Tongue (tissue), 2 donors: ENCODE measurements around the gene KDM5B. TPM values are rescaled to one million over a fixed set of nuclear protein-coding genes. Genes with fewer than 3 reads are reported as not detected.
"Not testable (repeated sequence)": the region's sequence is repeated elsewhere in the genome, so short reads cannot be mapped to it uniquely, and the experiment has no call there.

Experiments
- DNase-seq: peaks from one replicate; pipeline ENCODE4 v3.0.0-alpha.2; 2015
- total RNA-seq: library from RNA; depleted of rRNA; stranded (reverse); fragments of >200 nt; gene quantifications from one replicate; pipeline ENCODE4 v1.2.3, GENCODE V29; 2014

Gene KDM5B
- total RNA-seq, 1 donor from 2014 or later: 118 TPM

DNA sequence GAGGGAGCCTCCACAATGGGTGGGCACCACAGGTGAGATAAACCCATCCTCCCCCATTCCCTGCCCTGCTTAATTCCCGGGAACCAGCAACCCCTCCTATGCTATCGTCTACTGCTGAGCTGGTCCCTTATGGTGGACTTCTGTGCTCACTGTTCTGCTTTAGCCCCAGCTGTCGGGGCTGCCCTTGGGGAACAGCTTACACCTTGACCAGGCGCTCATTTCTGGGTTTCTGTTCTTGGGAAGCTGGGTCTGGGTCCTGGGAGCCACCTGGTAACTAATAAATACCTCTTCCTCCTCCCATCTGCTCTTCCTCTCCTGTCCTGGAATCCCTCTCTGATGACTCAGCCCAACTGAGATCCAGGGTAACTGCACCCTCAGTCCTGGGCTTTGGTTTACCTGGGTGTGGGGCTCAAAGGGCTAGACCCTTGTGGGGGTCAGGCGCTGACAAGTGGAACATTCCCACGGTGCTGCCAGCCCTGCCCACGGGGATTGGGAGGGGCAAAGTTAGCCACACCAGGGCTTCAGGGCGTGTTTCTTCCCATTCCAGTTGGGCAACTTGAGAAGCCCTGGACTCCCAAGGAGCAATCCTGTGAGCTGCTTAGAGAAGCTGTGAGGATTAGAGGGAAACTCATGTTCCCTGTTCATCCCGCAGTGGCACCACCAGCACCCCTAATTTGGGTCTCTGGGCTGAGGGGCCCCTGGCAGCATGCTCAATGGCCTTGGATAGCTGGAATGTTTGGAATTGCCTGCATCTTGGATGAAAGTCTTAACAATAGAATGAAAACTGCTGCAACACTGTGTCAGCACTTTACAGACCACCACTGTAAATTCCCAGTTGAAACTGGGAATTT lies 4.2 kb upstream of the KDM5B start:
- no peak for DNase-seq

- peak; percentile 44 for DNase-seq
Measured at GRCh38 chr1:202811296-202812175, 3.3 kb upstream of the KDM5B start.

DNA sequence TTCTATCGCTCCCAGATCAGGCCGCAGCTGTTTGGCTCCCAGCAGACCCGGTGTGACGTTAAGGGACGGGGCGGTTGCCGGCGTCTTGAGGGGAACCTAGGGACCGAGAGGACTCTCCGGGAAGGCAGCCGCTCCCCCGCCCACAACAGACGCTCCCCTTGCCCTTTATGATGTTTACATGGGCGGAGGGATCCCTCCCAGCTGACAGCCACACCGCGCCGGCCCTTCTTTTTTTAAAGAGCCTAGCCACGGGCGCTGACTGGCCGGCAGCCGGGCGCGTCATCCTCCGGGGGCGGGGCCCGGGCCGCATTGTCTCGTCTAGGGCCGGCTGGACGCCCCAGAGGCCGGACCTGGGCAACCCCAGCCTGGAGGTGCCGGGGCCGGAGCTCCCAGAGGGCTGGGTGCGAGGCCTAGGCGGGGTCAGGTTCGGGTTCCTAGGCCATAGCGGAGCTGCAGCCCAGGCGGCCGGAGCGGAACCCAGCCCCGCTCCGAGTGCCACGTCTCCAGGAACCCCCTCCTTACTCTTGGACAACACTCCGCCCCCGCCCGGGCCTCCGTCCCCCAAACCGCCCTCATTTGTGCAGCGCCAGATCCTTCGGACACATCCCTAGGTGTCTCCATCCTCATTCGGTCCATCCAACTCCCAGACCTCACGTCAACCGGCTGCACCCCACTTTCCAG lies 2.5 kb upstream of the KDM5B start, which contains the start of gene PCAT6:
Gene PCAT6, plus strand, starts transcription at position 340 of the 681 bp plus-strand sequence.
- peak; percentile 98 for DNase-seq

GRCh38 chr1:202810193-202810614 lies 2.0 kb upstream of the KDM5B start:
- DNase-seq: no peak

GRCh38 chr1:202809597-202810159 lies 1.5 kb upstream of the KDM5B start:
- peak; percentile 2 for DNase-seq

DNA sequence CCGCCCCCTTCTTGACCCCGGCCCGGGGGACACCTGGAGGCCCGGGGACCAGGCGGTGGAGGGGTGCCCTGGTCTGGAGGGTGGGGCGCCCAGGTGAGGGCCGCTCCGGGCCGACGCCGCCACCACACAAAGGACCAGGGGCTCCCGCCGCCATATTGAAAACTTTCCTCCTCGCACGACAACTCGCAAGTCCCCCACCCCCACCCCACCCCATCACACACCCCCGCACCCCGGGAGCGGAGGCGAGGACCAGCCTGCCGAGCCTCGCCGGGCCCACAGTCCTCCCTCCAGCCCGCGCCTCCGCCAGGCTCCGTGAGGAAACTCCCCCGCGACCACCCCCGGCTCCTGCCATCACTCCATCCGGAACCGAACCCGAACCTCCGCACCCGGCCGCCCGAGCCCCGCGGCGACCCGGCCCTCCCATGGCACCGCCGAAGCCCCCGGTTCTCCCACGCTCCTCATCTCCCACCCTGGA lies 733 bp downstream of the KDM5B start:
- DNase-seq: peak; percentile 58

DNA sequence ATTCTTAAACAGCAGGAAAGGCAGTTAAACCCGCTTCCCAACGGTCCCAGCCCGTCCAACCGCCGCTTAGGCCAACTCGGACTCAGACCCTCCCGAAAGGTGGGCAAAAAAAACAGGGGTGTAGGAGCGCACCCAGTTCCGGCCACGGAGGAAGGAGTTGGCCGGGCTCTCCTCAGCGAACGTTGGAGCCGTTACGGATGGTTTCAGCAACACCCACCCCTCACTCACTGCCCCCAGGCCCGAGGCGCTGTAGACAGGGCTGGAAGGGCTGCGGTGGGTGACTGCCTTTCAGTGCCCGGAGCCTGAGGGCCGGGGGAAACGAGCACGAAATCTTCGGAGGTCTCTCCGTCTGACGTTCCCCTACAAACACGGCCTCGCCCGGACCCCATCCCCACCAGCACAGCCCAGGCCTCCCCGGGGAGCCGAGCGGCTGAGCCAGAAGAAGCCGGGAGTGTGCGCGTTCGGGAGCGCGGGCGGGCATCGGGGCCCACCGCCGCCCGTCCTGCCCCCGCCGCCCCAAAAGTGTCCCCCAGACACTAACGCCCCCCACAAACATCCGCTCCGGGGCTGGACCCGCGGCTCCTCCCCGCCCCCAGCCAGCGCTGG lies 1.3 kb downstream of the KDM5B start:
- DNase-seq: peak; percentile 50

DNA sequence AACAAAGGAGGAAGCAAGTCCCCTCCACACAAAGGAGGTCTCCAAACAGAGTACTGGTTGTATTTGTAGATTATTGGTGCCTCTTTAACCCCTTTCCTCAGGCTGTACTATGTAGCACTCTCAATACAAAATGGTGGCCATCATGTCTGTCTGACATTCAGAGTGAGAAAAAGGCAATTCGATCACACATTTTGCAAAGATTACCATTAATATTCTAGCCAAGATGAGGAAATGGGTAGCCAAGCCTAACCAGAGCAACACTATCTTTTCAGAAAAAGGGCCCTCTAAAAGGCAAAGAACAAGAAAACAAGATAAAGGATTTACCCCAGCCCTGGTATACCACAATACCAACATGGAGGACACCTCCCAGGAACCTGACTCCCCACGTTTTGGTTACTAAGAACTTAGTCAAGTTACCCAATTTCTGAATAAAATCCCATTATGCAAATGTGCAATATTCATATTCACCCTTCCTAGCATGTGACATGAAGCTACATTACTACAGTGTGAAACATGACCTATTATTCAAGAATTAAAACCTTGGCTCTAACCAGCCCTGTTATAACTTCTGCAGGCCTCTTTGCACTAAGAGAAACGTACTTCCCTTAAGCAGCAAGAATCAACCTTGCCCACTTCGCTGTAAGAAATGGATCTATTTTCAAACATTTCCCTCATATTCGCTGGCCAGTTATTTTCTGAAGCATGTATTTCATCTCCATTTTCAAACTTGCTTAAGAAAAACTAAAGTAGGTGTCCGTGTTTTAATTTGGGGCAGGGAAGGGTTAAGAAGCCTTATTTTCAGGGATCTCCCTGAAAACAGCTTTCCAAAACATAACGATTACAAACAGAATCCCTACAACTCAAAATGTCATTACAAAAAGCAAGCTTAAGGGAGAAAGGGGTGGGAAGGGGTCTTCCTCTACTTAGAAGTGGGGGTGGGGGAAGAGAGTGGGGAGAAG lies 2.1 kb downstream of the KDM5B start:
- peak; percentile 5 for DNase-seq

- DNase-seq: no peak
Measured at GRCh38 chr1:202804126-202804525, 4.1 kb downstream of the KDM5B start.

- DNase-seq: no peak
Measured at GRCh38 chr1:202802998-202803932, 5.0 kb downstream of the KDM5B start.

DNA sequence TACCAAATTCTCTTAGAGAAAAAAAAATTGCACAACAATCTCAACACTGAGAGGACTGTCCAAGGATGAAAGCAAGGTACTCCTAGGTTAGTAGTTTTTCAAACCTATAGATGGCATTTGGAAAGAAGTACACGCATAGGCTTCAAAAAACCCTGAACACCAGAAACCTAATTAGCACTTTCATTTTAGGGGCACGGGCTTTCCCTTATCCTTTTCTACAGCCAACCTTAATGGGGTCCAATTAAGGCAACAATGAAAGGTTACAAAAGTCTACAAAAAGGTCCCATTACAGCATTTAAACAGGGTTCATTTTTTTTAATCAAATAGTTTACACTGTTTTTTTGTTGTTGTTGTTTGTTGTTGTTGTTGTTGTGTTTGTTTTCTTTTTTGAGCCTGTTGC lies 6.2 kb downstream of the KDM5B start:
- DNase-seq: no peak

GRCh38 chr1:202801175-202801574 lies 7.0 kb downstream of the KDM5B start:
- no peak for DNase-seq

DNA sequence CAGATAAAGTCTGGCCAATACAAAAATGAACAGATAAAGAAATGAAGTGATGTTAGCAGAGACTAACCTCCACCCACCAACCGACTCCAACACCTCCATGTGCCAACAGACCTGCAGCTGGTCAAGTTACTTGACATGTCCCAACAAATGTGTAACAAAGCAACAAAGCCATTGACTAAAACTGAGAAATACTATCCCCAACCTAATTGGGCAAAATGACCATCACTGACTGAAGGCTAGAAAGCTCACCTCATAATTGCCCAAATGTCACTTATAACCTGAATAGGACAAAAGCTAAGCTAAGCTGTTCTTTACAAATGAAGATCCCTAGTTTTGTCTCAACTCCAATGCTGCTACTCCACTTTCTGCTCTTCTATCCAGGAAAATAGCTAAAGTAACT lies 7.5 kb downstream of the KDM5B start:
- DNase-seq: no peak

DNA sequence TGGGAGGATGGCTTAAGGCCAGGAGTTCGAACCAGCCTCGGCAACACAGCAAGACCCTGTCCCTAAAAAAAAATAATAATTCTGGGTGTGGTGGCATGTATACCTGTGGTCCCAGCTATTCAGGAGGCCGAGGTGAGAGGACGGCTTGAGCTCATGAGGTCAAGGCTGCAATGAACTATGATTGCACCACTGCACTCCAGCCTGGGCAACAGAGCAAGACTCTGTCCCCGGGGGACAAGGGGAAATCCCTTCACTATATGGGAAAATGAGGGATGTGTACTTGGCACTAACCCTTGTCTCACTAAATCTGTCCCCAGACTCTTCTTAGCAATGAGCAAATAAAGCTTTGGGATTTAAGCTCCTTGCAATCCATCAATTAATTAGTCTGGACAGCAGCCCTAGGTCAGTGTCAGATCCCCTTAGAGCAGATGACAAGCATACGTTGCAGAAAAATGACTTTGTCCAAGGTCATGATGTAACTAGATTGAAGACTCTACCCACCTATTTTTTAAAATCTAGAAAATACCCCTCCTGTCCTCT lies 9.4 kb downstream of the KDM5B start:
- DNase-seq: no peak

- DNase-seq: no peak
Measured at GRCh38 chr1:202798260-202798659, 10.0 kb downstream of the KDM5B start.

GRCh38 chr1:202796670-202797069 lies 11.6 kb downstream of the KDM5B start:
- no peak for DNase-seq

- not testable (repeated sequence) for DNase-seq
Measured at GRCh38 chr1:202794931-202795330, 13.3 kb downstream of the KDM5B start.

GRCh38 chr1:202794051-202794740 lies 14.0 kb downstream of the KDM5B start:
- no peak for DNase-seq
